Neural cell (in vitro differentiated cells): ENCODE data around the gene CAGE1. TPM values are rescaled to one million over a fixed set of nuclear protein-coding genes. Genes with fewer than 3 reads are reported as not detected.

Experiments
- H2AFZ ChIP-seq: fragments of 200-600, 300-800 bp; sonication (generic), shearing (Covaris generic); 2 replicates; pipeline ENCODE4 v1.6.0; 2014; ENCODE audit warnings: low read depth, mild to moderate bottlenecking, antibody characterized with exemption, low read length, moderate library complexity
- H3F3A ChIP-seq: fragments of 200-600 bp; shearing (Covaris generic); 2 replicates; pipeline ENCODE4 v1.6.1; 2016; ENCODE audit warnings: mild to moderate bottlenecking, moderate library complexity, mixed read lengths, antibody characterized with exemption, low read length; ENCODE audit not compliant: insufficient read depth, poor library complexity, severe bottlenecking
- H3K27ac ChIP-seq: fragments of 200-600, 300-800 bp; sonication (generic), shearing (Covaris generic); 2 replicates; pipeline ENCODE4 v1.5.1; 2014; ENCODE audit warnings: mild to moderate bottlenecking, low read length, moderate library complexity
- H3K27me3 ChIP-seq: fragments of 300-800, 200-600 bp; sonication (generic), shearing (Covaris generic); 2 replicates; pipeline ENCODE4 v1.6.0; 2014; ENCODE audit warnings: mild to moderate bottlenecking, low read depth, low read length, moderate library complexity; ENCODE audit not compliant: insufficient read depth
- H3K36me3 ChIP-seq: fragments of 300-800, 200-600 bp; sonication (generic), shearing (Covaris generic); 2 replicates; pipeline ENCODE4 v1.5.1; 2014; ENCODE audit warnings: mild to moderate bottlenecking, antibody characterized with exemption, low read length, moderate library complexity; ENCODE audit not compliant: insufficient read depth
- H3K4me2 ChIP-seq: fragments of 300-800, 200-600 bp; sonication (generic), shearing (Covaris generic); 2 replicates; pipeline ENCODE4 v1.6.0; 2014; ENCODE audit warnings: mild to moderate bottlenecking, low read length
- H3K4me3 ChIP-seq: fragments of 300-800, 200-600 bp; sonication (generic), shearing (Covaris generic); 2 replicates; pipeline ENCODE4 v1.5.1; 2014; ENCODE audit warnings: mild to moderate bottlenecking, low read length, moderate library complexity
- H3K79me2 ChIP-seq: fragments of 200-600 bp; shearing (Covaris generic); replicated peaks from 2 replicates; pipeline ENCODE4 v1.6.0; 2014; ENCODE audit warnings: mild to moderate bottlenecking, low read length, moderate library complexity; ENCODE audit not compliant: insufficient read depth
- H3K9ac ChIP-seq: fragments of 300-800, 200-600 bp; sonication (generic), shearing (Covaris generic); 2 replicates; pipeline ENCODE4 v1.6.1; 2016; ENCODE audit warnings: mild to moderate bottlenecking, low read length, mixed read lengths
- H3K9me2 ChIP-seq: fragments of 200-600 bp; shearing (Covaris generic); 2 replicates; pipeline ENCODE4 v1.6.1; 2016; ENCODE audit warnings: mild to moderate bottlenecking, low read length, mixed read lengths; ENCODE audit not compliant: insufficient read depth
- H3K9me3 ChIP-seq: fragments of 200-600, 300-800 bp; sonication (generic), shearing (Covaris generic); 2 replicates; pipeline ENCODE4 v1.6.1; 2016; ENCODE audit warnings: mild to moderate bottlenecking, mixed run types, low read length, moderate library complexity, mixed read lengths
- H4K20me1 ChIP-seq: fragments of 200-600 bp; shearing (Covaris generic); 2 replicates; pipeline ENCODE4 v1.6.1; 2016; ENCODE audit warnings: mild to moderate bottlenecking, mixed run types; ENCODE audit not compliant: insufficient read depth
- CTCF ChIP-seq: fragments of 450-650 bp; IDR thresholded peaks from 2 replicates; pipeline ENCODE4 v1.5.1; 2014; ENCODE audit warnings: antibody characterized with exemption, mild to moderate bottlenecking, moderate library complexity; ENCODE audit not compliant: poor library complexity, severe bottlenecking
- EP300 ChIP-seq: fragments of 450-650 bp; conservative IDR thresholded peaks from 2 replicates; pipeline ENCODE4 v1.6.1; 2014; ENCODE audit warnings: antibody characterized with exemption, mild to moderate bottlenecking, moderate library complexity; ENCODE audit not compliant: poor library complexity, severe bottlenecking
- EZH2 ChIP-seq: fragments of 200-600, 300-800 bp; shearing (Covaris generic), sonication (generic); IDR thresholded peaks from 2 replicates; pipeline ENCODE4 v1.6.1; 2014; ENCODE audit warnings: antibody characterized with exemption, low read length, borderline replicate concordance, mild to moderate bottlenecking; ENCODE audit not compliant: insufficient read depth, poor library complexity, severe bottlenecking
- MXI1 ChIP-seq: fragments of 450-650 bp; conservative IDR thresholded peaks from 2 replicates; pipeline ENCODE4 v1.6.1; 2014; ENCODE audit warnings: antibody characterized with exemption, mild to moderate bottlenecking; ENCODE audit not compliant: poor library complexity, severe bottlenecking
- POLR2AphosphoS5 ChIP-seq: IDR thresholded peaks from 2 replicates; pipeline ENCODE4 v1.6.1; 2012
- RAD21 ChIP-seq: fragments of 450-650 bp; conservative IDR thresholded peaks from 2 replicates; pipeline ENCODE4 v1.6.1; 2014; ENCODE audit warnings: antibody characterized with exemption, mild to moderate bottlenecking, moderate library complexity
- SMC3 ChIP-seq: fragments of 450-650 bp; conservative IDR thresholded peaks from 2 replicates; pipeline ENCODE4 v1.6.1; 2014; ENCODE audit warnings: antibody characterized with exemption, mild to moderate bottlenecking, moderate library complexity; ENCODE audit not compliant: poor library complexity
- TAF1 ChIP-seq: IDR thresholded peaks from 2 replicates; pipeline ENCODE4 v1.6.1; 2012; ENCODE audit warnings: low read depth
- polyA plus RNA-seq: library from polyadenylated mRNA; depleted of rRNA; stranded (reverse); fragments of >200 nt; gene quantifications from 2 replicates; pipeline ENCODE4 v1.2.3, GENCODE V29; 2014
- TF ChIP-seq, protein P1 (sequence below): IDR thresholded peaks from 2 replicates; pipeline ENCODE4 v1.6.1; 2012; ENCODE audit warnings: borderline replicate concordance

The CAGE1 gene
- polyA plus RNA-seq, 1 donor from 2014 or later = not detected

GRCh38 chr6:7417684-7418083 is 28.1 kb upstream of the CAGE1 start:
- no peak overlapping the region for H3K27ac ChIP-seq
- H3K9ac ChIP-seq = no peak overlapping the region
- H2AFZ ChIP-seq = no peak overlapping the region
- H3F3A ChIP-seq = no peaks in the 10 kb centered on the region
- H3K27me3 ChIP-seq = no peaks in the 10 kb centered on the region
- H3K36me3 ChIP-seq = peaks cover 21% of the 10 kb centered on the region
- no peaks in the 10 kb centered on the region for H4K20me1 ChIP-seq
- H3K4me2 ChIP-seq = no peak overlapping the region
- no peaks in the 10 kb centered on the region for H3K79me2 ChIP-seq
- H3K9me3 ChIP-seq = no peaks in the 10 kb centered on the region
- TF ChIP-seq RAD21 (no peak), SMC3 (no peak), MXI1 (no peak), EZH2 (no peak), TAF1 (no peak), POLR2AphosphoS5 (no peak), CTCF (no peak), EP300 (no peak)
- TF ChIP-seq, protein P1, sequence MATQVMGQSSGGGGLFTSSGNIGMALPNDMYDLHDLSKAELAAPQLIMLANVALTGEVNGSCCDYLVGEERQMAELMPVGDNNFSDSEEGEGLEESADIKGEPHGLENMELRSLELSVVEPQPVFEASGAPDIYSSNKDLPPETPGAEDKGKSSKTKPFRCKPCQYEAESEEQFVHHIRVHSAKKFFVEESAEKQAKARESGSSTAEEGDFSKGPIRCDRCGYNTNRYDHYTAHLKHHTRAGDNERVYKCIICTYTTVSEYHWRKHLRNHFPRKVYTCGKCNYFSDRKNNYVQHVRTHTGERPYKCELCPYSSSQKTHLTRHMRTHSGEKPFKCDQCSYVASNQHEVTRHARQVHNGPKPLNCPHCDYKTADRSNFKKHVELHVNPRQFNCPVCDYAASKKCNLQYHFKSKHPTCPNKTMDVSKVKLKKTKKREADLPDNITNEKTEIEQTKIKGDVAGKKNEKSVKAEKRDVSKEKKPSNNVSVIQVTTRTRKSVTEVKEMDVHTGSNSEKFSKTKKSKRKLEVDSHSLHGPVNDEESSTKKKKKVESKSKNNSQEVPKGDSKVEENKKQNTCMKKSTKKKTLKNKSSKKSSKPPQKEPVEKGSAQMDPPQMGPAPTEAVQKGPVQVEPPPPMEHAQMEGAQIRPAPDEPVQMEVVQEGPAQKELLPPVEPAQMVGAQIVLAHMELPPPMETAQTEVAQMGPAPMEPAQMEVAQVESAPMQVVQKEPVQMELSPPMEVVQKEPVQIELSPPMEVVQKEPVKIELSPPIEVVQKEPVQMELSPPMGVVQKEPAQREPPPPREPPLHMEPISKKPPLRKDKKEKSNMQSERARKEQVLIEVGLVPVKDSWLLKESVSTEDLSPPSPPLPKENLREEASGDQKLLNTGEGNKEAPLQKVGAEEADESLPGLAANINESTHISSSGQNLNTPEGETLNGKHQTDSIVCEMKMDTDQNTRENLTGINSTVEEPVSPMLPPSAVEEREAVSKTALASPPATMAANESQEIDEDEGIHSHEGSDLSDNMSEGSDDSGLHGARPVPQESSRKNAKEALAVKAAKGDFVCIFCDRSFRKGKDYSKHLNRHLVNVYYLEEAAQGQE = no peak
- H3K4me3 ChIP-seq = no peak overlapping the region
- H3K9me2 ChIP-seq = no peaks in the 10 kb centered on the region

DNA sequence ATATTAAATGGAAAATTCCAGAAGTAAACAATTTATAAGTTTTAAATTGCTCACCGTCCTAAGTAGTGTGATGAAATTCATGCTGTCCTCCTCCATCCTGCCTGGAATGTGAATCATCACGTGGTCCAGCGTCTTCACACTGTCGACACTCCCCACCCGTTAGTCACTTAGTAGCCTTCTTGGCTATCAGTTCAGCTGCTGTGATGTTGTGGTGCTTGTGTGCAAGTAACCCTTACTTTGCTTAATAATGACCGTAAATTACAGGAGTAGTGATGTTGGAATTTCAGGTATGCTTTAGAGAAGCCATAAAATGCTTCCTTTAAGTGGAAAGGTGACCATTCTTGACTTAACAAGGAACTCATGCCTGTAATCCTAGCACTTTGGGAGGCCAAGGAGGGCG is 25.3 kb upstream of the CAGE1 start:
- Histone ChIP-seq H3K9me2 (no peaks in the 10 kb centered on the region), H3F3A (no peaks in the 10 kb centered on the region), H3K4me2 (no peak overlapping the region), H3K79me2 (no peaks in the 10 kb centered on the region), H3K9me3 (no peaks in the 10 kb centered on the region), H3K9ac (no peak overlapping the region), H3K4me3 (no peak overlapping the region), H2AFZ (no peak overlapping the region), H3K27me3 (no peaks in the 10 kb centered on the region), H3K36me3 (peaks cover 21% of the 10 kb centered on the region), H3K27ac (no peak overlapping the region), H4K20me1 (no peaks in the 10 kb centered on the region)
- TF ChIP-seq SMC3 (no peak), EP300 (no peak), TAF1 (no peak), POLR2AphosphoS5 (no peak), CTCF (no peak)
- TF ChIP-seq, protein P1 = no peak
